Measurements from ENCODE around the gene DYRK4.
"Not testable (repeated sequence)": the region's sequence is repeated elsewhere in the genome, so short reads cannot be mapped to it uniquely, and the experiment has no call there.

The DYRK4 gene, protein sequence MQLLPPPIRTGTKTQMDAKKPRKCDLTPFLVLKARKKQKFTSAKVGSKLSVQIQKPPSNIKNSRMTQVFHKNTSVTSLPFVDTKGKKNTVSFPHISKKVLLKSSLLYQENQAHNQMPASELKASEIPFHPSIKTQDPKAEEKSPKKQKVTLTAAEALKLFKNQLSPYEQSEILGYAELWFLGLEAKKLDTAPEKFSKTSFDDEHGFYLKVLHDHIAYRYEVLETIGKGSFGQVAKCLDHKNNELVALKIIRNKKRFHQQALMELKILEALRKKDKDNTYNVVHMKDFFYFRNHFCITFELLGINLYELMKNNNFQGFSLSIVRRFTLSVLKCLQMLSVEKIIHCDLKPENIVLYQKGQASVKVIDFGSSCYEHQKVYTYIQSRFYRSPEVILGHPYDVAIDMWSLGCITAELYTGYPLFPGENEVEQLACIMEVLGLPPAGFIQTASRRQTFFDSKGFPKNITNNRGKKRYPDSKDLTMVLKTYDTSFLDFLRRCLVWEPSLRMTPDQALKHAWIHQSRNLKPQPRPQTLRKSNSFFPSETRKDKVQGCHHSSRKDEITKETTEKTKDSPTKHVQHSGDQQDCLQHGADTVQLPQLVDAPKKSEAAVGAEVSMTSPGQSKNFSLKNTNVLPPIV

DNA sequence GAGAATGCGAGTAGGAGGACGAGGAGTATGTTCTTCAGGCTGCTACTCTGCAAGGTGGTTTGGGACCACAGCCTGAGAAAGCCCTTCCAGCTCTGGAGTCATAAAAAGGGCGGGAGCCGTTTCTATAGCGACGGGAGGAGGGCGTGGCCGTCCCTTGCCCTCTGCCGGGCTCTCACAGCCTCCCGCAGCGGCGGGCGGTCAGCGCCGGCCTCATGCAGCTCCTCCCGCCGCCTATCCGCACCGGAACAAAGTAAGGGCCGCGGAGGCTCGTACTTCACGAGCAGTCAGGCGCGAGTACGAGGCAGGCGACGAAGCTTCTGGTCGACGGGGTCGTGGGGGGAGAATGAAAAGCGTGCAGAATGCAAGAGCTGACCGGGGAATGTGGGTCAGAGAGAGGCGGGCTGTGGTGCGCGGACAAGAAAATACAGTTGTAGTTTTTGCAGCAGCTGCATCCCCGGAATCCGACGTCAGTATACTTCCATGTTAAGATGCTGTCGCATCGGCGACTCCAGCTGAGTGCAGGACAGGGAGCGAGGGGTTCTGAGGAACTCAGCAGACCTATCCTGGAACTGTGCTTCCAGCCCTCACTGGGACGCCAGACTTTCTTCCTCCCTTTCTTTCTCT lies at the start of gene DYRK4:
Gene DYRK4 (plus strand): TSS at position 175 of the 624 bp plus-strand sequence. CDS start 38 bp downstream, at position 213.
- Histone ChIP-seq H3K27me3 (ENCODE audit: control insufficient read depth in 1 of 2, insufficient read depth in 2 of 2, low read length in 2 of 2) (no peaks in the 10 kb centered on the region), H3K9ac (ENCODE audit: low read depth in 1 of 2, low read length in 2 of 2) (peak within 1 kb of the TSS in 1 of 2 donors; percentile 10), H3K9me3 (ENCODE audit: control insufficient read depth in 1 of 2, low read length in 2 of 2) (no peaks in the 10 kb centered on the region), H3K4me3 (ENCODE audit: low read depth in 1 of 2, low read length in 2 of 2) (peak within 1 kb of the TSS; percentile 66 to 71), H3K27ac (ENCODE audit: low read depth, low read length) (no peak within 1 kb of the TSS), H3K36me3 (ENCODE audit: control insufficient read depth in 1 of 2, insufficient read depth in 2 of 2, low read length in 2 of 2) (no peaks in the 10 kb centered on the region), H3K4me1 (ENCODE audit: control insufficient read depth in 1 of 2, insufficient read depth in 2 of 2, low read length in 2 of 2) (peaks cover 11 to 13% of the 10 kb centered on the region in 2 donors)

DNA sequence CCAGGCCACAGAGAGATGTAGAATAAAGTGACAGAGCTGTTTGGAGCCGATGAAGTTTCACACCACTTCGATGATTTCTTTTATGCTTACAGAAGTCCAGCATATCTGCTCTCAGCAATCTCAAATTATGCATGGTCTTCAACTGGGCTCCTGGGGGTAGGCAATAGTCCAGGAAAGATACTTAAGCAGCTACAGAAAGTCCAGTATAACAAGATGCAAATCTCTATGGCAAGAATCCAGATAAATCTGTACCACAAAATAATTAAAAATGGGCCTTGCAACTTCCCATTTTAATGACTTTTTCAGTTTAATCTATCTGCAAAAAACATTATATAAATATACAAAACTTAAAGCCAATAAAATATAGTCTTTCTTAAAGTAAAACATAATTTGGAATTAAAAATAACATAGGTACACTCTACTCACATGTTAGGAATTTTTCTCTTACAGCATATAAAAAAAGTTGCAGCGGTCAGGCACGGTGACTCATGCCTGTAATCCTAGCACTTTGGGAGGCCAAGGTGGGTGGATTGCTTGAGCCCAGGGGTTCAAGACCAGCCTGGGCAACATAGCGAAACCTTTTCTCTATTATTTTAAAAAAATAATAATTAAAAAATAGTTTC lies 43.8 kb upstream of the DYRK4 start:
- H3K36me3 ChIP-seq (ENCODE audit: control insufficient read depth in 1 of 2, insufficient read depth in 2 of 2, low read length in 2 of 2) = peaks cover 13 to 44% of the 10 kb centered on the region in 2 donors
- H3K4me3 ChIP-seq (ENCODE audit: low read depth in 1 of 2, low read length in 2 of 2) = no peak overlapping the region
- no peaks in the 10 kb centered on the region for H3K9me3 ChIP-seq (ENCODE audit: control insufficient read depth in 1 of 2, low read length in 2 of 2)
- H3K9ac ChIP-seq (ENCODE audit: low read depth in 1 of 2, low read length in 2 of 2) = no peak overlapping the region
- no peaks in the 10 kb centered on the region for H3K4me1 ChIP-seq (ENCODE audit: control insufficient read depth in 1 of 2, insufficient read depth in 2 of 2, low read length in 2 of 2)
- H3K27ac ChIP-seq (ENCODE audit: low read depth, low read length) = no peak overlapping the region
- H3K27me3 ChIP-seq (ENCODE audit: control insufficient read depth in 1 of 2, insufficient read depth in 2 of 2, low read length in 2 of 2) = no peaks in the 10 kb centered on the region

DNA sequence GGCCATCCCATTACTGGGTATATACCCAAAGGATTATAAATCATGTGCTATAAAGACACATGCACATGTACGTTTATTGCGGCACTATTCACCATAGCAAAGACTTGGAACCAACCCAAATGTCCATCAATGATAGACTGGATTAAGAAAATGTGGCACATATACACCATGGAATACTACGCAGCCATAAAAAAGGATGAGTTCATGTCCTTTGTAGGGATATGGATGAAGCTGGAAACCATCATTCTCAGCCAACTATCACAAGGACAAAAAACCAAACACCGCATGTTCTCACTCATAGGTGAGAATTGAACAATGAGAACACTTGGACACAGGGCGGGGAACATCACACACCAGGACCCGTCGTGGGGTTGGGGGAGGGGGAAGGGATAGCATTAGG lies 38.6 kb upstream of the DYRK4 start:
- not testable (repeated sequence) for H3K4me3 ChIP-seq (ENCODE audit: low read depth in 1 of 2, low read length in 2 of 2); H3K27me3 ChIP-seq (ENCODE audit: control insufficient read depth in 1 of 2, insufficient read depth in 2 of 2, low read length in 2 of 2); H3K9me3 ChIP-seq (ENCODE audit: control insufficient read depth in 1 of 2, low read length in 2 of 2); H3K4me1 ChIP-seq (ENCODE audit: control insufficient read depth in 1 of 2, insufficient read depth in 2 of 2, low read length in 2 of 2); H3K27ac ChIP-seq (ENCODE audit: low read depth, low read length); H3K9ac ChIP-seq (ENCODE audit: low read depth in 1 of 2, low read length in 2 of 2)
- H3K36me3 ChIP-seq (ENCODE audit: control insufficient read depth in 1 of 2, insufficient read depth in 2 of 2, low read length in 2 of 2) = peaks cover 13 to 40% of the 10 kb centered on the region in 2 donors

GRCh38 chr12:4526923-4527546 lies 35.0 kb upstream of the DYRK4 start:
- Histone ChIP-seq H3K36me3 (ENCODE audit: control insufficient read depth in 1 of 2, insufficient read depth in 2 of 2, low read length in 2 of 2) (peaks cover 12 to 37% of the 10 kb centered on the region in 2 donors), H3K9me3 (ENCODE audit: control insufficient read depth in 1 of 2, low read length in 2 of 2) (no peaks in the 10 kb centered on the region), H3K4me1 (ENCODE audit: control insufficient read depth in 1 of 2, insufficient read depth in 2 of 2, low read length in 2 of 2) (no peaks in the 10 kb centered on the region), H3K27ac (ENCODE audit: low read depth, low read length) (no peak overlapping the region), H3K27me3 (ENCODE audit: control insufficient read depth in 1 of 2, insufficient read depth in 2 of 2, low read length in 2 of 2) (no peaks in the 10 kb centered on the region), H3K4me3 (ENCODE audit: low read depth in 1 of 2, low read length in 2 of 2) (no peak overlapping the region), H3K9ac (ENCODE audit: low read depth in 1 of 2, low read length in 2 of 2) (no peak overlapping the region)

DNA sequence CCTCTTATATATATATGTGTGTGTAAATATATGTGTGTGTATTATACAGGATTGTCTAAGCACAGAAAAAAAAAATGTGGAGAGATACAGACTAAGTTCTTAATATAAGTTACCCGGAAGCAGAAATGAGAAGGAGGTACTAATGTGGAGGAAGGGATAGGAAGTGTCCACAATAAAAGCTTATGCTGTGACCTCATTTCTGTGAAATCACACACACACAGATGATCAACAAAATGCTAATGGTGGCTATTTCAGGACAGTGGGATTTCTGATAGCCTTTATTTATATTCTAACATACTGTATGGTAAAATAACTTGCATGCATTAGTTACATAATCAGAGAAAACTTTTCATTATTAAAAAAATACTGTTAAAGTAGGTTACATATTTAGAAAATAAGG lies 31.8 kb upstream of the DYRK4 start:
- H3K36me3 ChIP-seq (ENCODE audit: control insufficient read depth in 1 of 2, insufficient read depth in 2 of 2, low read length in 2 of 2) = peaks cover 12 to 40% of the 10 kb centered on the region in 2 donors
- no peak overlapping the region for H3K9ac ChIP-seq (ENCODE audit: low read depth in 1 of 2, low read length in 2 of 2)
- H3K4me1 ChIP-seq (ENCODE audit: control insufficient read depth in 1 of 2, insufficient read depth in 2 of 2, low read length in 2 of 2) = no peaks in the 10 kb centered on the region
- no peaks in the 10 kb centered on the region for H3K9me3 ChIP-seq (ENCODE audit: control insufficient read depth in 1 of 2, low read length in 2 of 2)
- H3K27ac ChIP-seq (ENCODE audit: low read depth, low read length) = no peak overlapping the region
- H3K4me3 ChIP-seq (ENCODE audit: low read depth in 1 of 2, low read length in 2 of 2) = no peak overlapping the region
- no peaks in the 10 kb centered on the region for H3K27me3 ChIP-seq (ENCODE audit: control insufficient read depth in 1 of 2, insufficient read depth in 2 of 2, low read length in 2 of 2)

DNA sequence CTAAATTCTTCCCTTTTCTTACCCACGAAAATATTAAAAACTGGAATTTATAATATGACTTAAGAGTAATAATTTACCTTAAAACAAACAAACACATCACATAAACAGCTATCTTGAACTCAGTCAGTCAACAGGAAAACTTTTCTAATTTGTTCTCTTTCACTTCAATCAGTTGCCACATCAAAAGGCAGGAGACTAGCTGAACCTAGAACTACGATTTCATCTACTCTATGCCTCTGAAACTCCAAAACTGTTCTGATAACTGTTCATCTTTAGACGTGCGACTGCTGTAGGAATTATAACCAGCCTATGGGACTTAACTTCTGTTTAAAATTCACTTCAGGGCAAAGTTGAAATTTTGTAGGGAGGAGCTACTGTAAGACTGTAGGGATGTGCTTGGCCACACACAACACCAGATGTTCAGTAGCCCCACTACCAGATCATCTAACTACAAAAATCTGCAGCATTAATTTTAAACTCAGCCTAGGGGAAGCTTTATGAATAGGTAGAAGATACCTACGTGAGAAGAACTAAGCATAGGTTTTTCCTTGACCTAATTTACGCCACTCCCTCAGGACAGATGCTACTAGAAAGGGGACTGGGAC lies 30.9 kb upstream of the DYRK4 start:
- Histone ChIP-seq H3K9ac (ENCODE audit: low read depth in 1 of 2, low read length in 2 of 2) (no peak overlapping the region), H3K9me3 (ENCODE audit: control insufficient read depth in 1 of 2, low read length in 2 of 2) (no peaks in the 10 kb centered on the region), H3K27ac (ENCODE audit: low read depth, low read length) (no peak overlapping the region), H3K36me3 (ENCODE audit: control insufficient read depth in 1 of 2, insufficient read depth in 2 of 2, low read length in 2 of 2) (peaks cover 12 to 39% of the 10 kb centered on the region in 2 donors), H3K4me1 (ENCODE audit: control insufficient read depth in 1 of 2, insufficient read depth in 2 of 2, low read length in 2 of 2) (no peaks in the 10 kb centered on the region), H3K27me3 (ENCODE audit: control insufficient read depth in 1 of 2, insufficient read depth in 2 of 2, low read length in 2 of 2) (no peaks in the 10 kb centered on the region), H3K4me3 (ENCODE audit: low read depth in 1 of 2, low read length in 2 of 2) (no peak overlapping the region)

- H3K9me3 ChIP-seq (ENCODE audit: control insufficient read depth in 1 of 2, low read length in 2 of 2) = no peaks in the 10 kb centered on the region
- H3K27me3 ChIP-seq (ENCODE audit: control insufficient read depth in 1 of 2, insufficient read depth in 2 of 2, low read length in 2 of 2) = no peaks in the 10 kb centered on the region
- H3K4me3 ChIP-seq (ENCODE audit: low read depth in 1 of 2, low read length in 2 of 2) = no peak overlapping the region
- no peak overlapping the region for H3K27ac ChIP-seq (ENCODE audit: low read depth, low read length)
- H3K4me1 ChIP-seq (ENCODE audit: control insufficient read depth in 1 of 2, insufficient read depth in 2 of 2, low read length in 2 of 2) = peaks cover 18 to 21% of the 10 kb centered on the region in 2 donors
- no peak overlapping the region for H3K9ac ChIP-seq (ENCODE audit: low read depth in 1 of 2, low read length in 2 of 2)
- peaks cover 12 to 29% of the 10 kb centered on the region in 2 donors for H3K36me3 ChIP-seq (ENCODE audit: control insufficient read depth in 1 of 2, insufficient read depth in 2 of 2, low read length in 2 of 2)
Measured at GRCh38 chr12:4535092-4535491, 26.9 kb upstream of the DYRK4 start.

DNA sequence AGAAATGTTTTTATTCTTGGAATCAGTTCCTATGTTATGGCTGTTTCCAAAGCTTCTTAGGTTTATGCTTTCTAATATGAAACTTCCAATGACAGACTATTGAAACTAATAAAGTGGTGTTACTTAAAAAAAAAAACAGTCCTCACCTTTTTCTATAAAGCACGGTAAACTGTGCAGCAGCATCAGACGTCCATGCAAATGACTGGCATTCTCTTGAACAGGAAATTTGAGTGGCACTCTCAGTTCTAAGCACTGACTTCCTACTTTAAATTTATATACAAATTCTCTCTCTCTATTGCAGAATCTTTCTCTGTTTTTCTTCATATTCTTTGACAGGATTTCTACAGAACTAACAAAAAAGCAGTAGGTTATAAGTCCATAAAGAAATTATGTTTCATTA lies 26.1 kb upstream of the DYRK4 start:
- no peaks in the 10 kb centered on the region for H3K9me3 ChIP-seq (ENCODE audit: control insufficient read depth in 1 of 2, low read length in 2 of 2)
- H3K9ac ChIP-seq (ENCODE audit: low read depth in 1 of 2, low read length in 2 of 2) = no peak overlapping the region
- H3K4me1 ChIP-seq (ENCODE audit: control insufficient read depth in 1 of 2, insufficient read depth in 2 of 2, low read length in 2 of 2) = peaks cover 18 to 21% of the 10 kb centered on the region in 2 donors
- no peak overlapping the region for H3K4me3 ChIP-seq (ENCODE audit: low read depth in 1 of 2, low read length in 2 of 2)
- no peaks in the 10 kb centered on the region for H3K27me3 ChIP-seq (ENCODE audit: control insufficient read depth in 1 of 2, insufficient read depth in 2 of 2, low read length in 2 of 2)
- peaks cover 12 to 29% of the 10 kb centered on the region in 2 donors for H3K36me3 ChIP-seq (ENCODE audit: control insufficient read depth in 1 of 2, insufficient read depth in 2 of 2, low read length in 2 of 2)
- H3K27ac ChIP-seq (ENCODE audit: low read depth, low read length) = no peak overlapping the region

GRCh38 chr12:4538207-4539160 lies 23.5 kb upstream of the DYRK4 start, which contains the start of gene RAD51AP1:
Gene RAD51AP1 (plus strand): TSS chr12:4538890. CDS start chr12:4538940, 50 bp downstream.
- Histone ChIP-seq H3K4me1 (ENCODE audit: control insufficient read depth in 1 of 2, insufficient read depth in 2 of 2, low read length in 2 of 2) (peaks cover 18 to 21% of the 10 kb centered on the region in 2 donors), H3K27ac (ENCODE audit: low read depth, low read length) (peak within 1 kb of the TSS; percentile 79), H3K27me3 (ENCODE audit: control insufficient read depth in 1 of 2, insufficient read depth in 2 of 2, low read length in 2 of 2) (no peaks in the 10 kb centered on the region), H3K9me3 (ENCODE audit: control insufficient read depth in 1 of 2, low read length in 2 of 2) (no peaks in the 10 kb centered on the region), H3K36me3 (ENCODE audit: control insufficient read depth in 1 of 2, insufficient read depth in 2 of 2, low read length in 2 of 2) (peaks cover 0 to 12% of the 10 kb centered on the region in 2 donors), H3K9ac (ENCODE audit: low read depth in 1 of 2, low read length in 2 of 2) (peak within 1 kb of the TSS; percentile 72 to 94), H3K4me3 (ENCODE audit: low read depth in 1 of 2, low read length in 2 of 2) (peak within 1 kb of the TSS; percentile 86 to 99)
